Aorta (tissue), 5 donors: ENCODE measurements around the gene KIF4A. TPM values are rescaled to one million over a fixed set of nuclear protein-coding genes. Genes with fewer than 3 reads are reported as not detected.

ENCODE experiments used
- ATAC-seq: fragments of 200-7000 bp; cut with Tn5 transposase; one replicate; pipeline ENCODE4 v1.9.1; 2022; ENCODE audit warnings: moderate library complexity; ENCODE audit not compliant: low FRiP score
- DNase-seq, 2 donors: peaks; one replicate each; pipeline ENCODE4 v3.0.0-alpha.2; 2020
- H3K27ac ChIP-seq, 2 donors: one replicate each; pipeline ENCODE4 v1.5.1; 2013; ENCODE audit warnings: low read length in 2 of 2, mild to moderate bottlenecking in 2 of 2, moderate library complexity in 2 of 2, control low read depth in 1 of 2, inconsistent platforms in 1 of 2, low read depth in 1 of 2
- H3K27me3 ChIP-seq, 2 donors: one replicate each; pipeline ENCODE4 v1.6.1; 2013; ENCODE audit warnings: control low read depth in 1 of 2, low read length in 1 of 2, mild to moderate bottlenecking in 1 of 2, moderate library complexity in 1 of 2; ENCODE audit not compliant: insufficient read depth in 2 of 2, control insufficient read depth in 1 of 2
- H3K36me3 ChIP-seq, 2 donors: one replicate each; pipeline ENCODE4 v1.6.1; 2013; ENCODE audit warnings: control low read depth in 1 of 2, low read length in 1 of 2, mild to moderate bottlenecking in 1 of 2; ENCODE audit not compliant: insufficient read depth in 2 of 2, control insufficient read depth in 1 of 2
- H3K4me1 ChIP-seq, 2 donors: one replicate each; pipeline ENCODE4 v1.6.1; 2013; ENCODE audit warnings: low read length in 2 of 2, control low read depth in 1 of 2, mild to moderate bottlenecking in 1 of 2, moderate library complexity in 1 of 2; ENCODE audit not compliant: insufficient read depth in 2 of 2, control insufficient read depth in 1 of 2
- H3K4me3 ChIP-seq, 2 donors: one replicate each; pipeline ENCODE4 v1.5.1; 2013; ENCODE audit warnings: low read length in 2 of 2, control low read depth in 1 of 2, mild to moderate bottlenecking in 1 of 2
- H3K9me3 ChIP-seq: one replicate; pipeline ENCODE4 v1.6.1; 2013; ENCODE audit warnings: mild to moderate bottlenecking, low read length; ENCODE audit not compliant: control insufficient read depth
- WGBS, 2 donors: extraction: QIAGEN DNeasy Blood & Tissue Kit; methylation state at CpG; one replicate each; pipeline ENCODE4 v1.1.7; 2013; 5-methylcytosine and 5-hydroxymethylcytosine counted together
- intact Hi-C, 2 donors: fragments of 100-400 bp; cut with DNase I; formaldehyde crosslinking; loops; one replicate each; pipeline versions ENCODE4 v1.14.2 to v1.15.0; 2022
- polyA plus RNA-seq, 2 donors: library from polyadenylated mRNA; stranded (reverse); fragments of 200-250 nt; gene quantifications; one replicate each; pipeline ENCODE4 v1.2.3, GENCODE V29; 2013
- total RNA-seq, 2 donors: library from RNA; stranded (reverse); fragmentation: NEBNext Ultra II Directional; extraction: Animal tissue kit (Norgen Biotek cat#: 25700); gene quantifications; one replicate each; pipeline ENCODE4 v1.2.1, GENCODE V29; 2021
- donor health status: healthy with polysubstance abuse.
- donor health status: Bipolar disorder and iron deficiency.
- donor health status: DM: no; HTN: no; CAD: no.
- donor health status: DM: no; HTN: no; CAD: no.
- donor health status: DM: yes; HTN: yes; CAD: no.

KIF4A gene
- total and polyA plus RNA-seq, 4 donors, result 0.36 to 0.66 (median 0.39) TPM

DNA sequence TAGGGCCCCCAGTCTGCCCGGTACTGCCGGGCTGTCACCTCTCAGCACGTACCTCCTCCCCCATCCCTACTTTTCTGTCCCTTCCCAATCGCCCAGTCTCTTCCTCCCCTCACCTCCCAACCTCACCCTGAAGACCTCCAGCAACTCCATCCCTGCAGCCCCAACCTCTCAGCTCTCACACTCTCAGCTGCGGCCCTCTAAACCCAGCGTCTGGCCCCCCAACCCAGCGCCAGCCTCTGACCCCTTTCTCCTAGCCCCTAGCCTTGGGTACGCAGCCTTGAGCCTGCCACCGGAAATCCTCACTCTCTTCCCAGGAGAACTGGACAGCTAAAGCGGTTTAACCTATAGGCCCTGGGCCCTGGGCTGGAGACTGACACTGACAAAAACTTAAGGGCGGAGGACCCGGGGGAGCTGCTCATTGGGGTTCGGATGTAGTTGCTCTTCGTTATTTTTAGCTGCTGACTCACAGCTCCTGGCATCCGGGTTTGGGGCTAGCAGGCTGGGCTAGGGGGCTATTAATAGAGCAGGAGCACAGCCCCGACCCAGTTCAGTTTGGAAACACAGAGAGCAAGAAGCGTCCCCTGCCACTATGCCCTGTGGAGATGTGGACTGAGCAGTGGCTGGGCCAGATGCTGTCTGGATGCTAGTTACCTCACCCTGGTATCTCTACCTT is 145.1 kb downstream of the KIF4A start:
- DNase-seq, result peak in 1 of 2 donors; percentile 82
- 3 to 35% methylated on average over 17 of the region's 17 CpGs for WGBS, 2 donors
- H3K36me3 ChIP-seq, result no peaks in the 10 kb centered on the region
- peak overlapping the region; percentile 55 to 67 for H3K4me3 ChIP-seq
- intact Hi-C loops, result loop anchor here in 1 of 2 donors (5.0 kb wide), 1 partner anchor 148 kb away; the partner anchor contains the start of gene PDZD11
- H3K27ac ChIP-seq, result peak overlapping the region; percentile 78 to 98
- H3K4me1 ChIP-seq, result no peaks in the 10 kb centered on the region
- no peaks in the 10 kb centered on the region for H3K27me3 ChIP-seq
- H3K9me3 ChIP-seq, result no peaks in the 10 kb centered on the region
- ATAC-seq, result peak; percentile 47

GRCh38 chrX:70436343-70436742 is 146.4 kb downstream of the KIF4A start:
- ATAC-seq (no peak), DNase-seq (no peak)
- H3K36me3 ChIP-seq, result no peaks in the 10 kb centered on the region
- H3K9me3 ChIP-seq, result no peaks in the 10 kb centered on the region
- 49 to 55% methylated on average over 16 of the region's 16 CpGs for WGBS, 2 donors
- intact Hi-C loops, result no loop called here
- H3K4me1 ChIP-seq, result no peaks in the 10 kb centered on the region
- H3K27me3 ChIP-seq, result no peaks in the 10 kb centered on the region
- peak overlapping the region; percentile 20 to 71 for H3K27ac ChIP-seq
- H3K4me3 ChIP-seq, result no peak overlapping the region

- Histone ChIP-seq H3K27me3 (no peaks in the 10 kb centered on the region), H3K4me3 (no peak overlapping the region), H3K9me3 (no peaks in the 10 kb centered on the region), H3K4me1 (no peaks in the 10 kb centered on the region), H3K36me3 (no peaks in the 10 kb centered on the region), H3K27ac (peak overlapping the region in 1 of 2 donors; percentile 20)
- WGBS, 2 donors, result 7 to 23% methylated on average over 2 of the region's 2 CpGs
- intact Hi-C loops, result no loop called here
- no peak for DNase-seq
- ATAC-seq, result no peak
These were observed 147.1 kb downstream of the KIF4A start for GRCh38 chrX:70437011-70437410.

DNA sequence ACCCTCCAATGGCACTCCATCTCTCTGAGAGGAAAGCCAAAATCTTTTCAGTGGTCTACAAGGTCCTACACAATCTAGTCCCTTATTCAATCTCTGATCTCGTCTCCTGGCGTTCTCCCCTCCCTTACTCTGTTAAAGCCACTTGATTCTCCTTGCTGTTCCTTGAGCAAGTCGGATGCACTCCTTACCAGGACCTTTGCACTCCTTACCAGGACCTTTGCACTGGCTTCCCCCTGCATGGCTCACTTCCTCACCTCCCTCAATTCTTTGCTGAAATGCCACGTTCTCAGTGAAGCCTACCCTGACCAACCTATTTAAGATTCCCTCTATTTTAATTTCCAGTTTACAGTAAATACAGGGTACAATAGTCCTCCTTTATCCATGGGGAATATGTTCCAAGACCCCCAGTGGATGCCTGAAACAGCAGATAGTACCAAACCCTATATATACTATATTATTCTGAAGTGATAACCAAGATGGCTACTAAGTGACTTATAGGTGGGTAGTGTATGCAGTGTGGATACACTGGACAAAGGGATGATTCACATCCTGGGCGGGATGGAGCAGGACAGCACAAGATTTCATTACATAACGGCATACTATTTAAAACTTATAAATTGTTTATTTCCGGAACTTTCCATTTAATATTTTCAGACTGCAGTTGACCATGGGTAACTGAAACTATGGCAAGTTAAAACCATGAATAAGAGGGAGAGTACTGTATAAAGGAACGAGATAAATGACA is 148.2 kb downstream of the KIF4A start:
- Histone ChIP-seq H3K27ac (no peak overlapping the region), H3K4me1 (no peaks in the 10 kb centered on the region), H3K4me3 (no peak overlapping the region), H3K36me3 (no peaks in the 10 kb centered on the region), H3K27me3 (no peaks in the 10 kb centered on the region), H3K9me3 (no peaks in the 10 kb centered on the region)
- ATAC-seq (no peak), DNase-seq (no peak)
- WGBS, 2 donors, result 72 to 93% methylated on average over 8 of the region's 8 CpGs
- intact Hi-C loops, result no loop called here

- no peak for ATAC-seq
These were observed 149.1 kb downstream of the KIF4A start for GRCh38 chrX:70439016-70439415.

GRCh38 chrX:70442224-70442623 is 152.3 kb downstream of the KIF4A start:
- Histone ChIP-seq H3K27me3 (no peaks in the 10 kb centered on the region), H3K36me3 (no peaks in the 10 kb centered on the region), H3K27ac (no peak overlapping the region), H3K4me1 (no peaks in the 10 kb centered on the region), H3K9me3 (no peaks in the 10 kb centered on the region), H3K4me3 (no peak overlapping the region)
- ATAC-seq (no peak), DNase-seq (no peak)
- 58 to 63% methylated on average over 6 of the region's 6 CpGs for WGBS, 2 donors
- intact Hi-C loops, result no loop called here

More at GRCh38 chrX:70439016-70439415, 149.1 kb downstream of the KIF4A start:
- no peak for DNase-seq
- intact Hi-C loops, result no loop called here
- WGBS, 2 donors, result 49 to 62% methylated on average over 1 of the region's 1 CpG
- no peak overlapping the region for H3K27ac ChIP-seq
- H3K36me3 ChIP-seq, result no peaks in the 10 kb centered on the region
- no peak overlapping the region for H3K4me3 ChIP-seq
- no peaks in the 10 kb centered on the region for H3K27me3 ChIP-seq
- H3K4me1 ChIP-seq, result no peaks in the 10 kb centered on the region
- no peaks in the 10 kb centered on the region for H3K9me3 ChIP-seq

DNA sequence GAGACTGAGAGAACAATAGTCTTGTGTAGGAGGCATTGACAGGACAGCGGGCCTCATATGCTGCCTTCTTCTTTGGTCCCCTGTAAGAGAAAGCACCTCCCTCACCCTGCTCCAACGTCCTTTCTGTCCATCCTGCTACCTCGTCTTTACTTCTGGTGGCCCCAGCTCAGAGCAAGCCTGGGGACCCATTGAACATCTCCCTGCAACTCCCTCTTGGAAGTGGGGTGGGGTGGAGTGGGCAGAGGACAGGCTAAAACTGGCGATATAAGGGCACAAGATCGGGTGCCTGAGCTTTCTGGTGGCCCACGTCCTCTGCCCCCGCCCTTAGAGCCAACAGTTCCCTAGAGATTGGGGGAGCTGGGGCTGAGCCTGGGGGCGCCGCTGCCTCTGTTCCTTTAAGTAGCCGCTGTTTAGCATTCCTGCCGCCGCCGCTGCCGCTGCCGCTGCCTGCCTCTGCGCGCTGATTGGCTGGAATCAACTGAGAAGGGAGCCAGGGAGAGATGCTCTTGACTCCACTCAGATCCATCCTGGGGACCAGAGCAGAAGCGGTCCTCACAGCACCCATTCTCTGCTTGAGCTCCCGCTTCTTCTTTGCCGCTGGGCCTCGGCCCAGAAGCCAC is 154.5 kb downstream of the KIF4A start, which contains the start of gene DLG3:
TSS of gene DLG3 (plus strand) at position 510 of the 620 bp plus-strand sequence. CDS start 367 bp downstream, outside the sequence.
- 5 to 24% methylated on average over 17 to 21 of the region's 21 CpGs for WGBS, 2 donors
- intact Hi-C loops, result no loop called here
- Histone ChIP-seq H3K4me1 (no peaks in the 10 kb centered on the region), H3K4me3 (peak within 1 kb of the TSS in 1 of 2 donors; percentile 2), H3K36me3 (no peaks in the 10 kb centered on the region), H3K27ac (no peak within 1 kb of the TSS), H3K27me3 (no peaks in the 10 kb centered on the region), H3K9me3 (no peaks in the 10 kb centered on the region)
- ATAC-seq, result peak; percentile 28
- no peak for DNase-seq

DNA sequence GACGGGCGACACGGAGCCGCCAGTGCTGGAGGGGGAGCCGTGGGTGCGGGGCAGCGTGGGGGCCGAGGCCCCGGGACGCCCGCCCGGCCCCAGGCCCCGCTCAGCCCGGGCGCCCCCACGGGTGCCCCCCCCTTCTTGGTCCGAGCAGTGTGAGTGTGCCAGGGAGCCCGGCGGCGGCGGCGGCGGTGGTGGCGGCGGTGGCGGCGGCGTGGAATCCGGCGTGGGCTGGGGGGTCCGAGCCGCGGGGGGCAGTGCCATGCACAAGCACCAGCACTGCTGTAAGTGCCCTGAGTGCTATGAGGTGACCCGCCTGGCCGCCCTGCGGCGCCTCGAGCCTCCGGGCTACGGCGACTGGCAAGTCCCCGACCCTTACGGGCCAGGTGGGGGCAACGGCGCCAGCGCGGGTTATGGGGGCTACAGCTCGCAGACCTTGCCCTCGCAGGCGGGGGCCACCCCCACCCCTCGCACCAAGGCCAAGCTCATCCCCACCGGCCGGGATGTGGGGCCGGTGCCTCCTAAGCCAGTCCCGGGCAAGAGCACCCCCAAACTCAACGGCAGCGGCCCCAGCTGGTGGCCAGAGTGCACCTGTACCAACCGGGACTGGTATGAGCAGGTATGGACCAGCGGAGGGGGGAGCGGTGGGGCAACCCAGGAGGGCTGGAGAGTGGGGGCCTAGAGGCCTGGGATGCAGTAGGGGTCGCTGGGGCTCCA is 155.2 kb downstream of the KIF4A start:
- 4 to 36% methylated on average over 26 to 61 of the region's 61 CpGs for WGBS, 2 donors
- Histone ChIP-seq H3K9me3 (no peaks in the 10 kb centered on the region), H3K4me1 (no peaks in the 10 kb centered on the region), H3K27me3 (no peaks in the 10 kb centered on the region), H3K4me3 (peak overlapping the region in 1 of 2 donors; percentile 2), H3K36me3 (no peaks in the 10 kb centered on the region), H3K27ac (no peak overlapping the region)
- ATAC-seq (peak; percentile 51), DNase-seq (no peak)
- intact Hi-C loops, result no loop called here
